T-helper 1 cell treated with Interleukin-12 subunit alpha and Interleukin-12 subunit beta and Interleukin-4 antibody, amounts not matched to agents 30 ng/mL and 1 ng/mL, for 36 hours (primary cell): Measurements from ENCODE around the gene BTBD6. TPM values are rescaled to one million over a fixed set of nuclear protein-coding genes. Genes with fewer than 3 reads are reported as not detected.

Experiments used
- intact Hi-C: fragments of 100-400 bp; cut with micrococcal nuclease; formaldehyde crosslinking; loops from one replicate; pipeline ENCODE4 v1.15.1; 2024
- total RNA-seq: library from RNA; stranded (reverse); gene quantifications from 2 replicates; pipeline ENCODE4 v1.2.3, GENCODE V29; 2022

Gene BTBD6
- total RNA-seq, 1 donor from 2014 or later: 39.7 TPM

- intact Hi-C loops: no loop called here
Measured at GRCh38 chr14:105210266-105211025, 37.9 kb upstream of the BTBD6 start.

DNA sequence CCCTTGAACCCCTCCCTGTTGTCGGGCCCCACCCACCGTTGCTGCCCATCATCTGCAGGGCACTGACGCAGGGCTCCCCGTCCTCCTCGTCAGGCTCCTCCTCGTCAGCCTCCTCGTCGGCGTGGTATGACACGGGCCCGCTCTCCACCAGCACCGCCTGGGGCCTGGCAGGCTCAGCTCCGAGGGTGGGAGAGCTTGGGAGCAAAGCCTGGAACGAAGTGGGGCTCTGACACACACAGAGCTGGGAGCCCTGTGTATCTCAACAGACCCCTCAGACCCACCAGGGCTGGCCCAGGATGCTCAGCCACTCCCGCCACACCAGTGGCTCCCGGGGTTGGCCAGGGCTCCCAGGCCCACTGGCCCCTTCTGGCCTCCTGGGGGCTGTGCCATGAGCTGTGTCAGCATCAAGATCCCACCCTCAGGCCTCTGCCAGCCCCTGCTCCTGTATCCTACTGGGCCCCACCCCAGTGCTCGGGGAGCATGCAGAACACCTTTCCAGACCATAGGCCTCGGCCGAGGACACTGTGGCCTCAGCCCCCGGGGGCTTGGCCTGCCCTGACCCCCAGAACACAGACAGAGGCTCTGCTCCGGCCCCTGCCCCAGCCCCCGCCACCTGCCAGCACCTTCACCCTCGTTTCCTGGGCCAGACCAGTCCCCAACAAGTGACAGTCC lies 37.1 kb upstream of the BTBD6 start:
- intact Hi-C loops: no loop called here

DNA sequence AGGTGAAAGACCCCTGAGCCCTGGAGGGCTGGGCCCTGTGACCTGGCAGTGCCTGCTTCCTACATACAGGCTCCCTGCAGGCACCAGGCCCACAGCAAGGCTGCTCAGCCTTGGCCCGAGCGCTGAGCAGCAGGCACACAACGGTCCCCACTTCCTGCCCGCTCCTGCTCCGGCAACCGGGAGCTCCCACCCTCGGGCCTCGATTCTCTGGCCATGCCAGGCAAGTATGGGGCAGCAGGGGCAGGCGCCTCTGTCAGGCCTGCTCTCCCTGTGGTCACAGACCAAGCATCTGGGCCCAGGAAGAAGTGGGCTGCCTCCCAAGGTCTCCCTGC lies 36.6 kb upstream of the BTBD6 start:
- intact Hi-C loops: no loop called here

- intact Hi-C loops: no loop called here
Measured at GRCh38 chr14:105212541-105213300, 35.6 kb upstream of the BTBD6 start.

- intact Hi-C loops: no loop called here
Measured at GRCh38 chr14:105213361-105213760, 35.0 kb upstream of the BTBD6 start.

DNA sequence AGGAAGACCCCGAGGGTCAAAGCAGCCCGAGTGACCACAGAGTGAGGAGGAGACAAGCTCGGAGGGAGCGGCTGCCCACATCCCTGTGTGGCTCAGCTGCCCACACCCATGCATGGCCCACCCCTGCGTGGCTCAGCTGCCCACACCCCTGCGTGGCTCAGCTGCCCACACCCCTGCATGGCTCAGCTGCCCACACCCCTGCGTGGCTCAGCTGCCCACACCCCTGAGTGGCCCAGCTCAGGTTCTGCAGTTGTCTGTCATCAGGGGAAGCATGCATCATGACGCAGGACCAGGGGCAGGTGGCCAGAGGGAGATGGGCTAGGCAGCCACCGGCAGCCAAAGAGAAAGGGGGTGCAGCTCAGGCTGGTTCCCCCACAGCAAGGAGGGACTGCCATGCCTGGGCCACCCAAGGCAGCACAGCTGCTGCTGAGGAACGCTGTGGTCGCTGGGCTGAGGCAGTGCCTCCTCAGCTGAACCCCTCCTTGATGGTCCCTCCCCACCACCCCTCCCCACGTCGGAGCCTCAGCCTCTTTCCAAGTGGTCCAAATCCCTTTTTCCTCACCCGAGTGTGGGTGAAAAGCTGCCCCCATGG lies 33.9 kb upstream of the BTBD6 start:
- intact Hi-C loops: no loop called here

GRCh38 chr14:105215602-105216001 lies 32.7 kb upstream of the BTBD6 start:
- intact Hi-C loops: no loop called here

DNA sequence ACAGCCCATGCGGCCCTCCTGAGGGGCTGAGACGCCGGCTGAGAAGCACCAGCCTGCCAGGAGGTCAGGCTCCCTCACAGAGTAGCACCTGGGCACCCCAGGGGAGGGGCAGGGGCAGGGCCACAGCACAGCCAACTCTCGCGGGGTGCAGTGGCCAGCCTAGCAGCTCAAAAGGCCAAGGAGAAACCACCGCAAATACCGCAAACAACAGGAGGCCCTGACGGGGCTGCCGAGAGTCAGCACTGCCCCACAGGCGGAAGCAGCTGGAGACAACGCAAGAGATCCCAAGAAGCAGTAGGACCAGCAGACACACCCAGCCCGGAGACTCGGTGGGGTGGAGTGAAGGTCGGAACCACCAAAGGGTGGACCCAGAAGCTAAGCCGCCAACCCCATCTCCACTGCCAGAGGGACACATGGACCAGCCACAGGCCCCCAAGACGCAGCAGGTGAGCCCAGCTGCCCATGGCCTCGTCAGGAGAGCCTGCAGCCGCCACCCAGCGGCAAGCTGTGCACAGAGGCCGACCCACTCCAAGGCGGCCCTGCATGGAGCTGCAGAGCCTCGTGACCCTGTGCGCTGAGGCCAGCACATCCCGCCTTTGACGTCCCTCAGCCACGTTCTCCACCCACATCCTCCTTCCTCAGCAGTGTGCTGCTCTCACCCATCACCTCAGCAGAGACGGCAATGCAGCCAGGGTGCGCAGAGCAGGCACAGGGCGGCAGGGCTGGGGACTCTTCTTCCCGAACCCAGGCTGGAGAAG lies 31.7 kb upstream of the BTBD6 start:
- intact Hi-C loops: no loop called here

DNA sequence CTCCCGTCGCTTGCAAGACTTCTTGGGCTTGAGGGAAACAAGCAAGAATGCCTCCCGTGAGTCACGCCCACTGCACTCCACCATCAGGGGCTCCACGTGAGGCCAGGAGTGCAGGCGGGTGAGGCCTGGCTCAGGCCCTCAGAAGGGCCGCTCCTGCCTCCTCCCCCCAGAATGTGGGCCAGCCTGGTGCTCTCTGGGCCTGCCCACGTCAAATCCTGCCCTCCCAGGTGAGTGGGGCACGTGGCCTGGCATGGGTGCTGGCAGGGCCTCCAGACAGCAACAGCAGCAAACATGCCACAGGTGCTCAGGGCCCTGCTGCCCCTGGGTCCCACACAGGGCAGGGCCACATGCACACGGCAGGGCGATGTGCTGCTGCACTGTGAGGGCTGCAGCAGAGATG lies 30.6 kb upstream of the BTBD6 start:
- intact Hi-C loops: no loop called here

GRCh38 chr14:105218611-105219010 lies 29.7 kb upstream of the BTBD6 start:
- intact Hi-C loops: no loop called here

DNA sequence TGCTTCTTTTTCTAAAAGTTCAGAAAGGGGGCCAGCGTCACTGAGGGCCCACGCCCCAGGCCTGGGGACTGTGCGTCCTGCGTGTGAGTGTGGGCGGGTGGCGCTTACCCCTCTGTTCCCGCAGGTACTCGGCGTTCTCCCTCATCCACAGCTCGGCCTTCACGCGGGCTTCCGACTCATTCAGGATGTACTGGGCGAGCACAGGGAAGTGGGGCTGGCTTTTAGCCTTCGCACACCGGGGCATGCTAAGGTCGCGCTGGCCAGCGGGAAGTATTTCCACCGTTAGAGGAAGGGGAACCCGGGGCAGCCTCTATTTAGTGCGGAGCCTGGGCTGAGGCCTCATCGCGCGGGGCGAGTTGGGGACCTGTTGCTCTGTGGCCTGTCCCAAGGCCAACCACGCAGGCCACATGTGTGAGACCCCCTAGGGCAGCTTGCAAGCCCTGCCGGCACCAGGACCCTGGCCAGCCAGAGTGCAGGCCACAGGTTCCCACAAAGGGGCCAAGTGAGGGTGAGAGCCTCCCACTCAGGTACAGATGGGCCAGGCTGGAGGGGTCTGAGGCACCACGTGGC lies 29.2 kb upstream of the BTBD6 start:
- intact Hi-C loops: no loop called here

- intact Hi-C loops: no loop called here
Measured at GRCh38 chr14:105219753-105220152, 28.6 kb upstream of the BTBD6 start.

DNA sequence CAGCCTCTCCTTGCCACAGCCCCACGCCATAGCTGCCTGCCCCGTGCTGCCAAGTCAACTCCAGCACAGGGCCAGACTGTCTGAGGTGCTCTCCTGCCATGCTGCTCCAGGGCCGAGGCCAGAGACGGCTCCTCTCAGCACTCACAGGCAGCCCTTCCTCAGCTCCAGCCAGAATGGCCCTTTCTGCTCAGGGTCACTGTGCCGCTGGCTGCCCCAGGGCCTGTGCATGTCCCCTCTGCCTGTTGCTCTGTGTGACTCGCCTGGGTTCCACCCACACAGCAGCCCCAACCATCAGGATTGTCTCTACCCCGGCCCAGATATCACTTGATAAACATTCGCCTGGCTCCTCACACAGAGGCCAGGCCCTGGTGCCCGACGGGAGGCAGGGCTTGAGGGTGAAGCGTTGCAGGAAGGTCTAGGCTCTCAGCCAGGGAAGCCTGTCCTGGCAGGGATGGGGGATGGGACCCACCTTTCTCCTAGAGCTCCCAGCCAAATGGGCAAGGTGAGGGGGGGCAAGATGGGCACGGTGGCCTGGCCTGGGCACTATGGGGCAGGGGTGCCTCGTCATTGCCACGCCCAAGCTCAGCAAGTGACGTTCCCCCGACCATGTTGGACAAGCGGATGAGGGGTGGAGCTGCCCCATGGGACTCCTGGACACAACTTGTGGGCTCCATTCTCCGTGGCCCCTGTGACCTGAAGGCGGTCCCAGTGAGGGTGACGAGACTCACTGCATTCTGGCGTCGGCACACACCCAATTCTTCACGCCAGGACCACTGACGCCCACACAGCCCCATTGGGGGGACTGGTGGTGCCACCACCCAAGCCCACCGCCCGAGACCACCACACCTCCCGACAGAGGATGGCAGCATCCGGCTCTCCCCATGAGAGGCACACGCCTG lies 27.4 kb upstream of the BTBD6 start:
- intact Hi-C loops: no loop called here

DNA sequence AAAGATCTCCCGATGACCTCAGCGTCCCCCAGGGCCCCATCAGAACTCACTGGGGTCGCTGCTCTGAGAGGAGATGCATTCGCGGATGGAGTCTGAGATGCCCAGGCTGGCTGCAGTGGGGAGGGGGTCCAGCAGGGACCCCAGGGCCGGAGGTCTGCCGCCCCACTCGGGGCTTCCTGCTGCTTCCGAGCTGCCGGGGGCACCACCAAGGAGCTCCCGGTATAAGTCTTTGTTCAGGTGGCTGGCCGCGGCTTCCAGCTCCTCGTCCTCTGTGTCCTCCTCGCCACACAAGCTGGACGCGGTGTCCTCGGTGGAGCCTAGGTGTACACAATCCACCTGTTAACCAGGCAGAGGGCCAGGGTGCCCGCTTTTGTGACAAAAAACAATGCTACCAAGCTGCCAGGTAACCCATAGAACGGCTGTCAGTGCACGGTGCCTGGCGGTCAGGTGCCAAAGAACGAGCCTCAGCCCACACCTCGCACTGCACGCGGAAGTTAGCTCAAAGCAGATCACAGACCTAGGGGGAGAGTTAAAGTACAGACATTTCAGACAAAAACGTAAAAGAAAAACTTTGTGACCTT lies 26.6 kb upstream of the BTBD6 start:
- intact Hi-C loops: no loop called here

DNA sequence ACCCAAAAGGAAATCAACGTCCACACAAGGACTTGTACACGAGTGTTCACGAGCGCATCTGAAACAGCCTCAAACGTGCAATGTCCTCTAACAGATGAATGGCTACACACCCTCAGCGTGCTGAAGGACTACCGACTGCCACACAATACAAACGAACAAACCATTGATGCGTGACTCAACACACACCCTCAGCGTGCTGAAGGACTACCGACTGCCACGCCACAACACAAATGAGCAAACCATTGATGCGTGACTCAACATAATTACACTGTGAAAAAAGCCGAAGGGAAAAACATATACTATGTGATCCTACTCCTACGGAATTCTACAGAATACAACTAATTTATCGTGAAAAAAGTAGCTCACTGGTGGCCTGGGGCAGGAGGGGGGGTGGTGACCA lies 25.1 kb upstream of the BTBD6 start:
- intact Hi-C loops: no loop called here

DNA sequence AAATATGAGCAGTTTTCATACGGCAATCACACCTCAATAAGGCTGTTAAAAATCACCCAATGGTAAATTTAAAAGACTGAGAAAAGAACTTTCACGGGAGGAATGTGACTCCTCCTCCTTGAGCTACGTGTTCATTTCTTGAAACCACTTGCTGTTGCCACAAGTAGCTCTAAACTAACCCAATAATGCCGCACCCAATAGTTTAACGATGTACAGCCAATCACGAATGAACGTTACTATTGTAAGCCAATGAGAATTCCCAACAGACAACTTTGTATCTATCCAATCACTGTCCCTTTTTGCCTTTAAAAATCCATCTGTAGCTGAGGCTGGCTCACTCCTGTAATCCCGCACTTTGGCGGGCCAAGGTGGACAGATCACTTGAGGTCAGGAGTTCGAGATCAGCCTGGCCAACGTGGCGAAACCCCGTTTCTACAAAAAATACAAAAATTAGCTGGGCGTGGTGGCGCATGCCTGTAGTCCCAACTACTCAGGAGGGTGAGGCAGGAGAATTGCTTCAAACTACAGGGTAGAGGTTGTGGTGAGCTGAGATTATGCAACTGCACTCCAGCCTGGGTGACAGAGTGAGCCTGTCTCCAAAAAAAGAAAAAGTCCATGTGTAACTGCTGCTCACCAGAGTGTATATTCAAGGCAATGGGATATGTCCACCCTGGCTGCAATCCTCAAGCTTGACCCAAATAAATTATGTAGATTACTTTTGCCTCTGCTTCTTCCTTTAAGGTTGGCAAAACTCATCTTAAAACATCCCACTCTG lies 24.4 kb upstream of the BTBD6 start:
- intact Hi-C loops: no loop called here

DNA sequence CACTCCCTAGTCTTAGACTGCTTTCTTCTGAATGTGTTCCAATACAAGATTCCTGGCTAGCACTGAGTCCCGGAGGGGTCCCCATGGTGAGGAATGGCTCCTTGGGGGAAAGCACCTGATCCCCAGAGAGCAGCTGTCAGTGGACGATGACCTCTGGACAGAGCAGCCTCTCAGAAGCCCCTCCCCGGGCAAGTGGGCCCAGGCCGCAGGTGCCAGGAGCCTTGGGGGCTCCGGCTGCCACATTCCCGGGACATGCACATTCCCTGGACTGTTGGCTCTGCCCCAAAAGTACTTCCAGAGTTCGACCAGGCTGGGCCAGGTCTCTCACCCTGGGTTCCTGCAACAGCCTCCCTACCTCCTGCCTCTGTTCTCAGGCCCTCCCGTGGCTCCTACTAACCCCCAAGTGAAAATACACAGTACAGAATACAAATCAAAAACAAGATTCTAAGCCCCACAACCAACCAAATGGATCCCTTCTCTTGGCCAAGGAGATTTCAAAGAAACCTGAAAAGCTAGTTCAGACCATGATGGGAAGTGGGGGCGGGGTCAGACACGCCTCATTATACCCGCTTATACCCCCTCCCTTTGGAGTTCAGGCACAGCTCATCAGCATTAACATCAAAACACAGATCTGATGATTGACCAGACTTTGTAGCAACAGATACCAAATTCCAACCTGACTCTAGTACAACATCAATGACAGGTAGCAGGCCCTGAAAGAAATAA lies 23.3 kb upstream of the BTBD6 start:
- intact Hi-C loops: no loop called here

GRCh38 chr14:105226198-105226597 lies 22.1 kb upstream of the BTBD6 start:
- intact Hi-C loops: no loop called here
